NCI-H1048 (cell line): ENCODE measurements around the gene CDH2.
A peak's percentile ranks its signal among the peaks of the same experiment; 100 is the strongest.
"Not testable (repeated sequence)": the region's sequence is repeated elsewhere in the genome, so short reads cannot be mapped to it uniquely, and the experiment has no call there.

Experiments used
- DNase-seq: peaks from one replicate; lab custom pipeline; 2025; lab: John Stamatoyannopoulos, UW

The CDH2 gene

DNA sequence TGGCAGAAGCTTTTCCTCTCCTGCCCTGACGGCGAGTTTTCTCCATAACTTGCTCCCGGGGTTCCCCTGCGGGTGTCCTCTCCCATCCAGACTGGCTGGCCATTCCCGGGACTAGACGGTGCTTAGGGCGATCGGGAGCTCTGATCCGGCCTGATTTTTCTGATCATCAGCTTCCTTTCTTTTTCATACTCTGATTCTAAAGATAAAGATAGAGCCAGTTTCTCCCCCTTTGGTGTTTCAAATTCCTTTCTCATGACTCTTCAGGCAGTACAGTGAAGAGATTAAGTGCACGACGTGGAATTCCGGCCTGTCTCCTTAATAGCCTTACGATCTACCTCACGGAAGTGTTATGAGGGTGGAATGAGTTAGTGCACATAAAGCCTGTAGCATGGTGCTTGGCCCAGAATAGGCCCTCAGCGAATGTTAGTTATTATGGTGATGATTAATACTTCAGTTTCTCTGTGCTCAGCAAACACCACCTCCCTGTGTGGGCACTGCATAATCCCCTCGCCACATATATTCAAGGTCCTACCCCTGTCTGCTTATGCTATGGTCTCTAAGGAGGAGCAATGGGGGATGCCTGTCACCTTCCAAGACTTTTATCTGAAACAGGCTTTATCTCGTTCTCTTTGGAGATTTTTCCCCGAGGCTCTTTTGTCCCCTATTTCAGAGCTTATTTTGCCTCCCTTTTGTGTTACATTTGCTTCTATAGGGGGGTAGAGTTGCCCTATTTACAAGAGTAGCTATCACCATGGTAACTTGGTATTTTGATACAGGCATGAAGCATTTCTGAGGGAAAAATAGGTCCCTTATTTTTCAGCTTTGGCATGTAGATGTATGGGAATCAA is 254.8 kb downstream of the CDH2 start:
- no peak for DNase-seq

DNA sequence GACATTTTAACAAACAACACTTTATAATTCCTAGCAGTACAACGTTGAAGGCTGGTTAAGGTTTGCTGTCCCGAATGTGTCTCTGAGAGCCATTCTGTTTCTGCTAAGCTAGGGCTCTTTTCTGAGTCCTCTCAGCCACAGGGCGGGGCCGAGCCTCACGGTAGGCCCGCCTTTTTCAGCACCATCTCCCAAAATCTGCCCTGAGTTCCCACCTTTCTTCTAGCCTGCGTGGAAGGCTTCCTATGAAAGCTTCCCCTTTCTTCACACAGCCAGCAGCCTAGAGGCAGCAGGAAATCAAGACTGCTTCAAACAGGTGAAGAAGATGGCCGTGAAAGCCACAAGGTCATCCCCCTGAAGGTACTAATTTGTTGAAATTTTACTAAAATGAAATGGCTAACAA is 255.5 kb downstream of the CDH2 start:
- DNase-seq, result no peak

DNA sequence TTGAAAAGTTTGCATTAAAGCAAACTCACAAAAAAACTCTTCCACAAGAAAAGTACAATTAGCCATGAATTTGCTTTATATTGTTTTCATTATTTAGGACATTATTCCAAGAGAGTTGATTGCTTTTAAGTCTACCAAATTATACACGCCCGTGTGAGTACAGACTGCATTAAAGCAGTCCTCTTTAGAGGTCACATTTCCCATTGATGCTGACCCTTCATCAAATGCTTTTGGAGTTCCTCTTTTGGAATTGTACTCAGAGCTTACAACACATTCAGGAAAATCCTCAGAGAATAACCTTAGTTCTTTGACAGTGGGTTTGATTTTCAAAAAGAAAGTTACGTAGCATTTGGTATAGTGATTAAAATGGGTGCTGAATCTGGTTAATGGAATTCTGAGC is 256.1 kb downstream of the CDH2 start:
- no peak for DNase-seq

- not testable (repeated sequence) for DNase-seq
These were observed 270.7 kb downstream of the CDH2 start for GRCh38 chr18:27906189-27906588.

DNA sequence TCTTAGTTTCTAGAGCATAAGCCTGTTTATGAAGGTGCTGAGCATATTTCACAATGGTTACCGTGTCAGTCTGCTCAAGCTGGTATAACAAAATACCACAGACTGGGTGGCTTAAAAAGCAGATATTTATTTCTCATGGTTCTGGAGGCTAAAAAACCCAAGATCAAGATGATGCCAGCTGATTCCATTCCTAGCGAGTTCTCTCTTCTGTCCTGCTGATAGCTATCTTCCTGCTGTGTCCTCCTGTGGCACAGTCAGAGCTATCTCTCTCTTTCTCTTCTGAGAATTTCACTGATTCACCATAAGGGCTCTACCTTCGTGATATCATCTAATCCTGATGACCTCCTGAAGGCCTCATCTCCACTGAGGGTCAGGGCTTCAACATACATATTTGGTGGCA is 273.0 kb downstream of the CDH2 start:
- DNase-seq, result no peak

DNA sequence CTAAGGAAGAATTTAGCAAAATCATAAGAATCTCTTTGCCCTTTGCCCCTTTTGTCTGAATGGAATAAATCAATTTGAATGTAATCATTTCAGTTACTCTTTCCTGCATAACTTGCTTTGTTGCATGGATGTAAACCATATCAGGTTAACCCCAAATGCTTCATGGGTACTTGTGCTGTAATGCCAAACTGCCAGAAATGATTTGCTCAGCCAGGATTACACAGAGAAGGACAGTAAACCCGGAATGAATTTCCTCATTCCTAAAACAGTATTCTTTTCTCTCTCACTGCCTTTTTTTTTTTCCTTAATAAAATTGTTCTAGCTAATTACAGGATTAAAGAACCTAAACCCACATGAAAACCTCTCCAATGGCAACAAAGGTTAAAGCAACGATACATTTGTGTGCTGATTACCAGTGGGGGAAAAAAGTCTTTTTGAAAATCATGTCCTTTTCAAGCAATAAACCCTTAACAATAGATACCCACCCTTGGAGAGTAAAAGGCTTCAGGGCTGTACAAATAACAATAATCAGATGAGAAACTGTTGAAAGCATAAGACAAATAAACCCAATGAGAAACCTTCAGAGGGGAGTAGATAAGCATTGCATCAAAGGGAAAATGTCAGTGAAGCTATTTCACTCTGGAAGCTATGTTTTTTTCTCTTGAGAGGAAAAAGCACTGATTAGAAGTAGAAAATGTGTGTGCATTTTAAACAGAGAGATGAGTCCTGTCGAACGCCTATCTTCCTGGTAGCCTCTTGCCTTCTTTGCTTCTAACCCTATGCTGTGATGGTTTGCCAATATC is 275.3 kb downstream of the CDH2 start:
- DNase-seq, result peak; percentile 22
